ENCODE measurements around the gene WIPI1.

Gene WIPI1

DNA sequence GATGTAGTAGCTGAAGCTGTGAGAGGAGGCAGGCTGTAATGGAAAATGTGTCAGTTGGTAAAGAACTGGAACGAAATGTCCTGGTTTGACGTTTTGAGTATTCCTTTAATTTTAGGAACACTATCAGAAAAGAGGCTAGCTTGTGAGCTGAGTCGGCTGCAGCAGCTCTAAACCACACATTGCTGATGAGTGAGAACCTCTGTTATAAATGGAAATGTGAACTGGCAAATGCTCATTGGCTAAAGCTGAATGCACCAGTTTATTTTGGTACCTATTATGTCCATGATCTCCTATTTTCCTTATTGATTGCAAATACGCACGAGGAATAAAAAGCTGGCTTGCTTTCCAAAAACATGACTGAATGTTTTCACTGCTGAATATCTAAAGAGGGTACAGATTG is 11.0 kb upstream of the WIPI1 start:
- no peak overlapping the region for H3K27ac Mint-ChIP-seq
- no peaks in the 10 kb centered on the region for H3K9me3 Mint-ChIP-seq (ENCODE audit: low read depth)
- no peak overlapping the region for H3K4me3 Mint-ChIP-seq
- H3K4me1 Mint-ChIP-seq (ENCODE audit: low read depth): no peaks in the 10 kb centered on the region
- H3K36me3 Mint-ChIP-seq: no peaks in the 10 kb centered on the region
- H3K27me3 Mint-ChIP-seq: peaks cover 2% of the 10 kb centered on the region

- no peaks in the 10 kb centered on the region for H3K9me3 Mint-ChIP-seq (ENCODE audit: low read depth)
- peaks cover 36% of the 10 kb centered on the region for H3K4me1 Mint-ChIP-seq (ENCODE audit: low read depth)
- H3K27me3 Mint-ChIP-seq: no peaks in the 10 kb centered on the region
- H3K36me3 Mint-ChIP-seq: no peaks in the 10 kb centered on the region
- no peak overlapping the region for H3K4me3 Mint-ChIP-seq
- H3K27ac Mint-ChIP-seq: no peak overlapping the region
These were observed 6.1 kb upstream of the WIPI1 start for GRCh38 chr17:68463211-68464019.

DNA sequence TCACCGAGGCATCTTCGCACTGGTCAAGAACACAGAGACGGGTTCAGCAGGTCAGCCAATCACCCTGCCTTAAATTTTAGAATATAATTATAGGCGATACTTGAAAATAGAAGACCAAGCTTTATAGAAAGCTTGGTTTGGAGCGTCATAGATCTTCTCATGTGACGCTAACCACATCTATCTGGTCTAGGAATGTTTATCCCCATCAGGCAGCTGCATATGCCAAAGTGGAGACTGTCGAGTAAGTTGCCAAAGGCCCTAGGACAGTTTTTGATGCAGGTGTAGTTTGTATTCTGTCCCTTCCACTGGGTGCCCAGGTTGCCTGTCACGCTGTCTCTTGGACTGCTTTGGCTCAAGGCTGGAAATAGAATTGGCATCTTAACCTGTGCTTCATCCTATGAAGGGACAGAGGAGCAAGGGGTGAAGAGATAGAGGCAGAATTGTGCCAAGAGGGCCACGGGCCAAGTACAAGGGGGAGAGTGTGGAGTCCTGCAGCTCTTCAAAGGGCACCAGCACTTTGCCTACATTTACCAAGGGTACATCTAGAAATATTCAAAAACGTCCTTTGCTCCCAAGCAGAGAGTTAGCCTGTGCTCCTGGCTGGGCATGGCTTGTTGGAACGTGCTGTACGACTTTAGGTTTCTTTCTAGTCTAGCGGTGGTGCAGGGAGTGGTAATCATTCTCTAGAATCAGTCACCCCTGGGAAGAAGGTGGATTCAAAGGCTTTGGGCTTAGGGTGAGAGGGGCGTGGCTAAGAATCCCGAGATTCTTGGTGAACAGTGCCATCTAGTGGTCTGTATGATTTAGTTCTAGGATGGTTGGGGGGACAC is 5.3 kb upstream of the WIPI1 start:
- Mint-ChIP-seq H3K27me3 (no peaks in the 10 kb centered on the region), H3K4me3 (no peak overlapping the region), H3K36me3 (no peaks in the 10 kb centered on the region), H3K4me1 (ENCODE audit: low read depth) (peaks cover 41% of the 10 kb centered on the region), H3K9me3 (ENCODE audit: low read depth) (no peaks in the 10 kb centered on the region), H3K27ac (no peak overlapping the region)

- no peaks in the 10 kb centered on the region for H3K9me3 Mint-ChIP-seq (ENCODE audit: low read depth)
- peak overlapping the region; percentile 74 for H3K27ac Mint-ChIP-seq
- no peaks in the 10 kb centered on the region for H3K36me3 Mint-ChIP-seq
- H3K27me3 Mint-ChIP-seq: no peaks in the 10 kb centered on the region
- H3K4me3 Mint-ChIP-seq: no peak overlapping the region
- peaks cover 47% of the 10 kb centered on the region for H3K4me1 Mint-ChIP-seq (ENCODE audit: low read depth)
These were observed 4.3 kb upstream of the WIPI1 start for GRCh38 chr17:68461589-68461988.

DNA sequence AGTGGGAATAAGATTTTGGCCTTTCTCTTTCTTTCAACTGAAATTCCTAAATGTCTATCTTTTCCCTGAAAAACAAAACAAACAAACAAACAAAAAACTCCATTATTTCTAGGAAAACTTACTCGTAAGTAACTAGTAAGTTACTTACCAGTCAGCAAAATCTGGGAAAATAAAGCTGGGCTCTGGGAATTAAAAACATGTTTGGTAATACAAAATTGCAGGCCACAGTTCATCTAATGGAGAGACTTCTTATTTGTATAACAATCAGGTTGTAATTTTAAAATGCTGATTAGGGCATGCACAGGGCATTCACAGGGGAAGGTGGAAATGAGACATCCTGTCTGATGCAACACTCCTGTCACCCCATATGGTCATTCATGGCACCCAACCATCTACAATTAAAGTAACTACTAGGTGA is 3.8 kb upstream of the WIPI1 start:
- Mint-ChIP-seq H3K4me3 (no peak overlapping the region), H3K27ac (peak overlapping the region; percentile 74), H3K4me1 (ENCODE audit: low read depth) (peaks cover 48% of the 10 kb centered on the region), H3K9me3 (ENCODE audit: low read depth) (no peaks in the 10 kb centered on the region), H3K27me3 (no peaks in the 10 kb centered on the region), H3K36me3 (no peaks in the 10 kb centered on the region)

DNA sequence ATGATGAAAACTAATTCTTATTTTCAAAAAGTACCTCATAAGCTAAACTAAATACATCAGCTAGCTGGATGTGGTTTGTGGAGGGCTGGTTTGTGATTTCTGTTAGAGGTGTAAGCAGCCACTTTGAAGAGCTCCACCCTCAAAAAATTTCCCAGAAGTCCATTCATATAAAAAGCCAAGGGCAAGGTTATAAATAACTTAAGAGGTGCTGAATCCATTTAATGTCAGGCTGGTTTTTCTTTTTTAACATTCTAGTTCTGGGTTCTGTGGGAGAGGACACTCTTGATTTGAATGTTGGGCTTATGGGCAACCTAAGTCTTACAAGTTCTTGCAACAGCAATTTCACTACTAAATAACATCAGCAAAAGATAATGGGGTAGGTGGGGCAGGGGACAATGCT is 3.4 kb upstream of the WIPI1 start:
- no peaks in the 10 kb centered on the region for H3K9me3 Mint-ChIP-seq (ENCODE audit: low read depth)
- peak overlapping the region; percentile 37 for H3K4me3 Mint-ChIP-seq
- no peaks in the 10 kb centered on the region for H3K27me3 Mint-ChIP-seq
- peaks cover 51% of the 10 kb centered on the region for H3K4me1 Mint-ChIP-seq (ENCODE audit: low read depth)
- no peaks in the 10 kb centered on the region for H3K36me3 Mint-ChIP-seq
- peak overlapping the region; percentile 13 for H3K27ac Mint-ChIP-seq

DNA sequence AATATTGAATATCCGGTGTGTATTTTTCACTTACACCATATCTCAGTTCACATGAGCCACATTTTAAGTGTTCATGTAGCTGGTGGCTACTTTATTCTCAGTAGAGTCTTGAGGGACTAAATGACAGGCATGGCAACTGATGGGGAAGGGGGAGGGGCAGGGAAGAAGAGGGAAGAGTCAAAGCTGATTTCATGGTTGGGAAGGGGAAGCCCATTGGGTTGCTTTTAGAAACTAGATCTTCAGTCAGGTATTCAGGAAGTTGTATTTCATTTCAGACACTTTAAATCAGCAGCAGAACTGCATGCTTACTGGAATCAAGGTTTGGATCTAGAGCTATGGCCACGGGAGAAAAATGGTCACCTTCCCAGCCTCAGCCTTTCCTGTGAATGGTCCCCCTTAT is 2.9 kb upstream of the WIPI1 start:
- Mint-ChIP-seq H3K4me3 (no peak overlapping the region), H3K9me3 (ENCODE audit: low read depth) (no peaks in the 10 kb centered on the region), H3K27me3 (no peaks in the 10 kb centered on the region), H3K36me3 (no peaks in the 10 kb centered on the region), H3K4me1 (ENCODE audit: low read depth) (peaks cover 51% of the 10 kb centered on the region), H3K27ac (no peak overlapping the region)

DNA sequence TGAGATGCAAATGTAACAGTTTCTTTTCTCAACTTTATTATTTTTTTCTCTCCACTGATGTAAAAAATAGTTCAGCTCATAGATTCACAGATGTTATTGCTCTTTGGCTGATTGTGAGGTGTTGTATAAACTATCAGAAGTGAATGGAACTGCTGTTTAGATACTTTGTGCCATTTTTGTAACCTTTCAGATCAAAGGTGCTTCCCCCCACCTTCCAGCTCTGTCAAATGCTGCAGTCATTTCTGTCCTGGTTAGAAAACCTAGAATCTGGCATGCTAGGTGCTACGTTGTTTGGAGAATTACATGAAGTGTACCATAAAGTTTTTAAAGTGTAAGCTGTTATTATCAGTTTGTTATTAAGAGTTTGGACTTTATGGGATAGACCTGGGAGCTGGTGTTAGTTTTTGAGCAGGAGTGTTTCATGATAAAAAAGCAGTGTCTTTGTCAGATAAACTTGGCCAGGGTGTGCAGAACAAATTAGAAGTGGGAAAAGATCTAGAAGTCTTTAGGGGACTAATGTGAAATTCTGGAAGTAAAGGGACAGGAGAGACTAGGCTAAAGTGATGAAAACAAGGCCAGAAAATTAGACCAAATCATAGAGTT is 1.8 kb upstream of the WIPI1 start:
- H3K4me1 Mint-ChIP-seq (ENCODE audit: low read depth): peaks cover 51% of the 10 kb centered on the region
- H3K27ac Mint-ChIP-seq: peak overlapping the region; percentile 37
- no peaks in the 10 kb centered on the region for H3K9me3 Mint-ChIP-seq (ENCODE audit: low read depth)
- no peaks in the 10 kb centered on the region for H3K36me3 Mint-ChIP-seq
- no peak overlapping the region for H3K4me3 Mint-ChIP-seq
- H3K27me3 Mint-ChIP-seq: no peaks in the 10 kb centered on the region

- H3K36me3 Mint-ChIP-seq: no peaks in the 10 kb centered on the region
- H3K27ac Mint-ChIP-seq: no peak overlapping the region
- H3K4me1 Mint-ChIP-seq (ENCODE audit: low read depth): peaks cover 51% of the 10 kb centered on the region
- H3K4me3 Mint-ChIP-seq: peak overlapping the region; percentile 82
- no peaks in the 10 kb centered on the region for H3K27me3 Mint-ChIP-seq
- H3K9me3 Mint-ChIP-seq (ENCODE audit: low read depth): no peaks in the 10 kb centered on the region
These were observed 1.2 kb upstream of the WIPI1 start for GRCh38 chr17:68458260-68459036.

DNA sequence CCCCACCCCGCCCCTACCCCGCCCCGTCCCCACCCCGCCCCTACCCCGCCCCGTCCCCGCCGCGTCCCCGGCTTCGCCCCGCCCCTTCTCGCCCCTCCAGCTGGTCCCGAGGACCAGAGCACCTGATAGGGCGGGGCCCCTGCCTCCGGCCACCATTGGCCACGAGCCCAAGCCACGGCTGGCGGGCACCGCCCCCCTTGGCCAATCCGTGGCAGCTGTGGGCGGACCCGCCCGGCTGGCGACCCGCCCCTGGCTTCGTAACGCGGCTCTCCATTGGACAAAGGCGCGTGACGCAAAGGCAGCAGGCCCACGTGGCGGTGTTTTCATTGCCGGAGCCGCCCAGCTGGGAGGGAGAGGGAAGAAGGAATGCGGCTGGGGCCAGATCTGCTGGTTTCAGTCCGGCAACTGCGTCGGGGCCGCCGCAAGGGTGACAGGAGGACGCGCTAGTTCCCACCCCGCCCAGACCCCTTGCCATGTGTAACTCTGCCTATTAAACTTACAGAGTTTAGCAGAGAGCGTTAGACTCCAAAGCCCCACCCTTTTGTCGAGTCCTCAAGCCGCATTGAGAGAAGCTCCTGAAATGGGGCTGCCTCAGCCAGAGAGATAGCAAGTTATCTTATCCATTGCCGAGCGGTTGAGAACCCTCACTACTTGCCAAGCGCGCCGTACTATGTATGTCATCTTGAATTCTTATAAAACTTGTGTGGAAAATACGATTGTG is 403 bp upstream of the WIPI1 start:
- Mint-ChIP-seq H3K27me3 (no peaks in the 10 kb centered on the region), H3K4me1 (ENCODE audit: low read depth) (peaks cover 48% of the 10 kb centered on the region), H3K36me3 (no peaks in the 10 kb centered on the region), H3K27ac (peak overlapping the region; percentile 41), H3K9me3 (ENCODE audit: low read depth) (no peaks in the 10 kb centered on the region), H3K4me3 (peak overlapping the region; percentile 82)

- H3K4me1 Mint-ChIP-seq (ENCODE audit: low read depth): peaks cover 37% of the 10 kb centered on the region
- no peaks in the 10 kb centered on the region for H3K27me3 Mint-ChIP-seq
These were observed 743 bp downstream of the WIPI1 start for GRCh38 chr17:68456339-68457167.

DNA sequence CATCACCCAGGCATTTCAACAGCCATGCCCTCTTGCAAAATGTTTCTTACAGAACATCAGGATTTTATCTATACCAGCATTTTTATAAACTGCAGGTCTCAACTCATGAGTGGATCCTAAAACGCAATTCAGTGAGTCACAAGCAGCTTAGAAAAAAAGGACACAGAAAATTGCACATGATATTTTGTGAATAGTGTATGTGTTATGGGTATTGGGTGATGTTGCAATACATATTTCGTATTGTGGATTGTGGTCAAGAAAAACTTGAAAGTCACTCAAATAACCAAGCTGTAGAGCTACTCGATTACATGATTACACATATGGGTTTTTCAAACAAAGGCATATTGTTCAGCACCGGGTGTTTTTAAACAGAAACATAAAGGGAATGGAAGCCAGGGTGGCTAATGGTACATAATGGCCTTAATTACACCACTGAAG is 1.4 kb downstream of the WIPI1 start:
- H3K27me3 Mint-ChIP-seq: no peaks in the 10 kb centered on the region
- no peak overlapping the region for H3K27ac Mint-ChIP-seq
- peak overlapping the region; percentile 80 for H3K4me3 Mint-ChIP-seq
- no peaks in the 10 kb centered on the region for H3K36me3 Mint-ChIP-seq
- H3K9me3 Mint-ChIP-seq (ENCODE audit: low read depth): no peaks in the 10 kb centered on the region
- peaks cover 31% of the 10 kb centered on the region for H3K4me1 Mint-ChIP-seq (ENCODE audit: low read depth)

More at GRCh38 chr17:68456339-68457167, 743 bp downstream of the WIPI1 start:
- Mint-ChIP-seq H3K36me3 (no peaks in the 10 kb centered on the region), H3K4me3 (peak overlapping the region; percentile 80), H3K27ac (no peak overlapping the region), H3K9me3 (ENCODE audit: low read depth) (no peaks in the 10 kb centered on the region)

DNA sequence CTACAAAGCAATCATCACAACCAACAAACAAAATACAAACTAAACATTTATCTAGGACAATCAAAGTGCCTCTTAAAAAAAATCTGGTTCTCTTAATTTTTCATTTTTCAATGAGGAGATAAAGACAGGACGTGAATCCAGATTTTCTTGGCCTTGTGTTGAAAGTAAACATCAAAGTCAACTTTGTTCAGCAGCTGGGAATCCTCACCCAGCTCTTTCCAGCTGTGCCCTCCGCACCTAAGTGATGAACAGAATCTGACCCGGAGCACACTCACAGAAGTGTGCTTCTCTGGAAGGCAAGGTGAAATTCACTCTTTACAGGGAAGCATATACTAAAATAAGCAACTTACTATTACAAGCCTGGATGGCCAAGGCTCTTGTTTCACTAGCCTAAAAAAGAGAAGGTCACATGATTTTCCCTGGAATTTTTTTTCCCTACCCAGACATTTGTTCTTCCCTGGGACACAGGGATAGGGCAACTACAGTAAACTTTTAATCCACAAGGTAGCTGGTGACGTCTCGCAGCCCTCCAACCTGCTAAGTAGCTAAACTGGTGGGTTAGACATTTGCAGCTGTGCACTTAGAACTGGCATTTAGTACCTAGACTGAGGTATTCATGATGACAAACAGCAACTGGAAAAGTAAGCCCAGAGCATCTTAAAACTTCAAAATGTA is 3.2 kb downstream of the WIPI1 start:
- Mint-ChIP-seq H3K27me3 (no peaks in the 10 kb centered on the region), H3K4me1 (ENCODE audit: low read depth) (peaks cover 17% of the 10 kb centered on the region), H3K36me3 (peaks cover 3% of the 10 kb centered on the region), H3K9me3 (ENCODE audit: low read depth) (no peaks in the 10 kb centered on the region), H3K4me3 (no peak overlapping the region), H3K27ac (no peak overlapping the region)
